ENCODE data around the gene SETD1A. TPM values are rescaled to one million over a fixed set of nuclear protein-coding genes. Genes with fewer than 3 reads are reported as not detected.
A peak's percentile ranks its signal among the peaks of the same experiment; 100 is the strongest.

Gene SETD1A
- total and polyA plus RNA-seq, 9 of the 15 experiments (the other 6 are each of a cell fraction or from before 2014, with no cell fraction given), result 0.08 to 36.0 (median 4.2) TPM

DNA sequence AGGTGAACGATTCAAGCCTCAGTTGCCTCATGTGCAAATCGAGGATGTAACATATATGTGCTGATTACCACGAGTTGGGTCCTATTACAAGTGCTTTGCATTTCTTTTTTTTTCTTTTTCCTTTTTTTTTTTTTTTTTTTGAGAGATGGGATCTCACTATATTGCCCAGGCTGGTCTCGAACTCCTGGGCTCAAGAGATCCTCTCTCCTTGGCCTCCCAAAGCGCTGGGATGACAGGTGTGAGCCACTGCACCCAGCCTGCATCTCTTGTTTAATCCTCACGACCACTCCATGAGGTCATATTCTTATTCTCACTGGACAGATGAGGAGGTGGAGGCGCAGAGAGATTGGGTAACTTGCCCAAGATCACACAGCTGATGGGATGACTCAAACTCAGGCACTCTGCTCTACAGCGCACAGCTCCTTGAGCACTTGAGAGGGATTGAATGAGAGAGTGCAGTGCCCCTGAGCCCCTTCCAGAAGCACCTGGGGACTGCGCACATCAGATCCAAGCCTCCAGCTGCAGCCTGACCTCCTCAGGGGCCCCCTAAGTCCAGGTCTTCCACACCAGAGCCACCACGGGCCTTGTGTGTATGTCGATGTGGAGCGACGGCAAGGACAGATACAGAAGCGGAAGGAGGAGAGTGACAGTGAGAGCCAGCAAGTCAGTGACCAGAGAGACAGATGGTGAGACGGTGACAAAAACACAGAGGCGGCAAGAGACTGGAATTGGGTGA is 48.0 kb downstream of the SETD1A start (continued):
- TF ChIP-seq ETV6 (IDR thresholded peaks at IDR 0.05; ENCODE audit: borderline replicate concordance in 1 of 2, low read depth in 2 of 2, low read length in 1 of 2), result no peak
- TF ChIP-seq ETV6 (CRISPR knock-in tag; IDR thresholded peaks at IDR 0.05; ENCODE audit: borderline replicate concordance), result no peak
- TF ChIP-seq ARID3B (CRISPR knock-in tag; IDR thresholded peaks at IDR 0.05; ENCODE audit: borderline replicate concordance), result no peak
- TF ChIP-seq MYBL2 (IDR thresholded peaks at IDR 0.05; ENCODE audit: low read depth), result no peak
- TF ChIP-seq MYBL2 (CRISPR knock-in tag; IDR thresholded peaks at IDR 0.05; ENCODE audit: borderline replicate concordance), result no peak
- TF ChIP-seq, protein P1, sequence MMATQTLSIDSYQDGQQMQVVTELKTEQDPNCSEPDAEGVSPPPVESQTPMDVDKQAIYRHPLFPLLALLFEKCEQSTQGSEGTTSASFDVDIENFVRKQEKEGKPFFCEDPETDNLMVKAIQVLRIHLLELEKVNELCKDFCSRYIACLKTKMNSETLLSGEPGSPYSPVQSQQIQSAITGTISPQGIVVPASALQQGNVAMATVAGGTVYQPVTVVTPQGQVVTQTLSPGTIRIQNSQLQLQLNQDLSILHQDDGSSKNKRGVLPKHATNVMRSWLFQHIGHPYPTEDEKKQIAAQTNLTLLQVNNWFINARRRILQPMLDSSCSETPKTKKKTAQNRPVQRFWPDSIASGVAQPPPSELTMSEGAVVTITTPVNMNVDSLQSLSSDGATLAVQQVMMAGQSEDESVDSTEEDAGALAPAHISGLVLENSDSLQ (IDR thresholded peaks at IDR 0.05), result peak; percentile 57
- TF ChIP-seq MCM3 (IDR thresholded peaks at IDR 0.05), result no peak
- TF ChIP-seq NONO (IDR thresholded peaks at IDR 0.05; ENCODE audit: low read depth in 2 of 2, low read length in 1 of 2), result no peak
- TF ChIP-seq EP300 (IDR thresholded peaks at IDR 0.05; ENCODE audit: low read length), result no peak
- no peak for TF ChIP-seq ETV1 (tag; conservative IDR thresholded peaks at IDR 0.05; ENCODE audit: low read depth)
- no peak for TF ChIP-seq TAF9B (IDR thresholded peaks at IDR 0.05; ENCODE audit: partially characterized antibody)
- TF ChIP-seq SIN3A (IDR thresholded peaks at IDR 0.05; ENCODE audit: borderline replicate concordance in 2 of 2, control insufficient read depth in 1 of 2, low read depth in 2 of 2, low read length in 2 of 2), result no peak
- no peak for TF ChIP-seq ZC3H11A (IDR thresholded peaks at IDR 0.05; ENCODE audit: low read depth, low read length)
- no peak for TF ChIP-seq ERF (CRISPR knock-in tag; IDR thresholded peaks at IDR 0.05)
- TF ChIP-seq, protein P2, sequence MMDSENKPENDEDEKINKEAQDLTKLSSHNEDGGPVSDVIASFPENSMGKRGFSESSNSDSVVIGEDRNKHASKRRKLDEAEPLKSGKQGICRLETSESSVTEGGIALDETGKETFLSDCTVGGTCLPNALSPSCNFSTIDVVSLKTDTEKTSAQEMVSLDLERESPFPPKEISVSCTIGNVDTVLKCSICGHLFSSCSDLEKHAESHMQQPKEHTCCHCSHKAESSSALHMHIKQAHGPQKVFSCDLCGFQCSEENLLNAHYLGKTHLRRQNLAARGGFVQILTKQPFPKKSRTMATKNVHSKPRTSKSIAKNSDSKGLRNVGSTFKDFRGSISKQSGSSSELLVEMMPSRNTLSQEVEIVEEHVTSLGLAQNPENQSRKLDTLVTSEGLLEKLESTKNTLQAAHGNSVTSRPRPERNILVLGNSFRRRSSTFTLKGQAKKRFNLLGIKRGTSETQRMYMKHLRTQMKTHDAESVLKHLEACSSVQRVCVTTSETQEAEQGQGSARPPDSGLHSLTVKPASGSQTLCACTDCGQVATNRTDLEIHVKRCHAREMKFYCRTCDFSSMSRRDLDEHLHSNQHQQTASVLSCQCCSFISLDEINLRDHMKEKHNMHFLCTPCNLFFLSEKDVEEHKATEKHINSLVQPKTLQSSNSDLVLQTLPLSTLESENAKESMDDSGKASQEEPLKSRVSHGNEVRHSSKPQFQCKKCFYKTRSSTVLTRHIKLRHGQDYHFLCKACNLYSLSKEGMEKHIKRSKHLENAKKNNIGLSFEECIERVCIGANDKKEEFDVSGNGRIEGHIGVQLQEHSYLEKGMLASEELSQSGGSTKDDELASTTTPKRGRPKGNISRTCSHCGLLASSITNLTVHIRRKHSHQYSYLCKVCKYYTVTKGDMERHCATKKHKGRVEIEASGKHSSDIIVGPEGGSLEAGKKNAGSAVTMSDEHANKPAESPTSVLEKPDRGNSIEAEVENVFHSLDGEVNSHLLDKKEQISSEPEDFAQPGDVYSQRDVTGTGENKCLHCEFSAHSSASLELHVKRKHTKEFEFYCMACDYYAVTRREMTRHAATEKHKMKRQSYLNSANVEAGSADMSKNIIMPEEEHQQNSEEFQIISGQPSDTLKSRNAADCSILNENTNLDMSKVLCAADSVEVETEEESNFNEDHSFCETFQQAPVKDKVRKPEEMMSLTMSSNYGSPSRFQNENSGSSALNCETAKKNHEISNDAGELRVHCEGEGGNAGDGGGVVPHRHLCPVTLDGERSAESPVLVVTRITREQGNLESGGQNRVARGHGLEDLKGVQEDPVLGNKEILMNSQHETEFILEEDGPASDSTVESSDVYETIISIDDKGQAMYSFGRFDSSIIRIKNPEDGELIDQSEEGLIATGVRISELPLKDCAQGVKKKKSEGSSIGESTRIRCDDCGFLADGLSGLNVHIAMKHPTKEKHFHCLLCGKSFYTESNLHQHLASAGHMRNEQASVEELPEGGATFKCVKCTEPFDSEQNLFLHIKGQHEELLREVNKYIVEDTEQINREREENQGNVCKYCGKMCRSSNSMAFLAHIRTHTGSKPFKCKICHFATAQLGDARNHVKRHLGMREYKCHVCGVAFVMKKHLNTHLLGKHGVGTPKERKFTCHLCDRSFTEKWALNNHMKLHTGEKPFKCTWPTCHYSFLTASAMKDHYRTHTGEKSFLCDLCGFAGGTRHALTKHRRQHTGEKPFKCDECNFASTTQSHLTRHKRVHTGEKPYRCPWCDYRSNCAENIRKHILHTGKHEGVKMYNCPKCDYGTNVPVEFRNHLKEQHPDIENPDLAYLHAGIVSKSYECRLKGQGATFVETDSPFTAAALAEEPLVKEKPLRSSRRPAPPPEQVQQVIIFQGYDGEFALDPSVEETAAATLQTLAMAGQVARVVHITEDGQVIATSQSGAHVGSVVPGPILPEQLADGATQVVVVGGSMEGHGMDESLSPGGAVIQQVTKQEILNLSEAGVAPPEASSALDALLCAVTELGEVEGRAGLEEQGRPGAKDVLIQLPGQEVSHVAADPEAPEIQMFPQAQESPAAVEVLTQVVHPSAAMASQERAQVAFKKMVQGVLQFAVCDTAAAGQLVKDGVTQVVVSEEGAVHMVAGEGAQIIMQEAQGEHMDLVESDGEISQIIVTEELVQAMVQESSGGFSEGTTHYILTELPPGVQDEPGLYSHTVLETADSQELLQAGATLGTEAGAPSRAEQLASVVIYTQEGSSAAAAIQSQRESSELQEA (IDR thresholded peaks at IDR 0.05; ENCODE audit: low read depth), result no peak
- TF ChIP-seq HDAC8 (tag; IDR thresholded peaks at IDR 0.05), result no peak
- TF ChIP-seq LCOR (CRISPR knock-in tag; IDR thresholded peaks at IDR 0.05), result no peak
- no peak for TF ChIP-seq ARHGAP35 (IDR thresholded peaks at IDR 0.05; ENCODE audit: partially characterized antibody)
